Smooth muscle cell (in vitro differentiated cells): ENCODE results near the gene FRMD4A. TPM values are rescaled to one million over a fixed set of nuclear protein-coding genes. Genes with fewer than 3 reads are reported as not detected.

Experiments used
- DNase-seq: peaks from one replicate; lab custom pipeline; 2025; ENCODE audit not compliant: unreplicated experiment; lab: John Stamatoyannopoulos, UW
- H2AFZ ChIP-seq: fragments of 200-600 bp; sonication (generic); 2 replicates; pipeline ENCODE4 v1.6.0; 2016; ENCODE audit warnings: antibody characterized with exemption, low read depth, mild to moderate bottlenecking
- H3F3A ChIP-seq: fragments of 200-600 bp; sonication (generic); 2 replicates; pipeline ENCODE4 v1.6.0; 2017; ENCODE audit warnings: antibody characterized with exemption, low read depth
- H3K27ac ChIP-seq: fragments of 200-600 bp; sonication (generic); 2 replicates; pipeline ENCODE4 v1.5.1; 2016; ENCODE audit warnings: low read depth, mild to moderate bottlenecking
- H3K27me3 ChIP-seq: fragments of 200-600 bp; sonication (generic); 2 replicates; pipeline ENCODE4 v1.6.1; 2016; ENCODE audit warnings: low read depth, mild to moderate bottlenecking
- H3K36me3 ChIP-seq: fragments of 200-600 bp; sonication (generic); 2 replicates; pipeline ENCODE4 v1.5.1; 2016; ENCODE audit warnings: low read depth
- H3K4me1 ChIP-seq: fragments of 200-600 bp; sonication (generic); 2 replicates; pipeline ENCODE4 v1.5.1; 2016; ENCODE audit warnings: low read depth
- H3K4me2 ChIP-seq: fragments of 200-600 bp; sonication (generic); 2 replicates; pipeline ENCODE4 v1.6.0; 2016; ENCODE audit warnings: mild to moderate bottlenecking
- H3K4me3 ChIP-seq: fragments of 200-600 bp; sonication (generic); 2 replicates; pipeline ENCODE4 v1.5.1; 2016; ENCODE audit warnings: mild to moderate bottlenecking
- H3K79me2 ChIP-seq: fragments of 200-600 bp; sonication (generic); 2 replicates; pipeline ENCODE4 v1.6.0; 2016; ENCODE audit warnings: low read depth, mild to moderate bottlenecking
- H3K9ac ChIP-seq: fragments of 200-600 bp; sonication (generic); 2 replicates; pipeline ENCODE4 v1.6.0; 2016; ENCODE audit warnings: low read depth
- H3K9me3 ChIP-seq: fragments of 200-600 bp; sonication (generic); replicated peaks from 2 replicates; pipeline ENCODE4 v1.5.1; 2016; ENCODE audit warnings: low read depth
- H4K20me1 ChIP-seq: fragments of 200-600 bp; sonication (generic); 2 replicates; pipeline ENCODE4 v1.6.0; 2016; ENCODE audit warnings: low read depth
- WGBS: methylation state at CpG from one replicate; pipeline ENCODE4 v1.1.7; 2016; ENCODE audit warnings: low lambda C conversion rate; 5-methylcytosine and 5-hydroxymethylcytosine counted together
- polyA plus RNA-seq: library from polyadenylated mRNA; unstranded; fragments of >200 nt; fragmentation: Nextera tagmentation; extraction: Ambion mirVana; gene quantifications from 2 replicates; pipeline ENCODE4 v1.2.1, GENCODE V29; 2016
- small RNA-seq: library from RNA; depleted of rRNA; stranded (forward); fragments of <200 nt; gene quantifications from one replicate; pipeline ENCODE3, GENCODE V24; 2014
- total RNA-seq: library from RNA; depleted of rRNA; stranded (reverse); fragments of >200 nt; gene quantifications from 2 replicates; pipeline ENCODE4 v1.2.3, GENCODE V29; 2014
- TF ChIP-seq, protein P1 (sequence below): fragments of 200-600 bp; sonication (generic); IDR thresholded peaks from 2 replicates; pipeline ENCODE4 v1.5.1; 2017; ENCODE audit warnings: borderline replicate concordance, mild to moderate bottlenecking, antibody characterized with exemption; ENCODE audit not compliant: insufficient read depth, poor library complexity, severe bottlenecking

Gene FRMD4A
- total and polyA plus RNA-seq, 2 experiments from 2014 or later: 3.0 to 5.4 TPM

GRCh38 chr10:13604357-13605040 lies 726.2 kb downstream of the FRMD4A start:
- no peaks in the 10 kb centered on the region for H3F3A ChIP-seq
- H3K27ac ChIP-seq: no peak overlapping the region
- H2AFZ ChIP-seq: no peak overlapping the region
- H3K4me1 ChIP-seq: no peaks in the 10 kb centered on the region
- H3K79me2 ChIP-seq: no peaks in the 10 kb centered on the region
- no peak overlapping the region for H3K4me2 ChIP-seq
- TF ChIP-seq, protein P1, sequence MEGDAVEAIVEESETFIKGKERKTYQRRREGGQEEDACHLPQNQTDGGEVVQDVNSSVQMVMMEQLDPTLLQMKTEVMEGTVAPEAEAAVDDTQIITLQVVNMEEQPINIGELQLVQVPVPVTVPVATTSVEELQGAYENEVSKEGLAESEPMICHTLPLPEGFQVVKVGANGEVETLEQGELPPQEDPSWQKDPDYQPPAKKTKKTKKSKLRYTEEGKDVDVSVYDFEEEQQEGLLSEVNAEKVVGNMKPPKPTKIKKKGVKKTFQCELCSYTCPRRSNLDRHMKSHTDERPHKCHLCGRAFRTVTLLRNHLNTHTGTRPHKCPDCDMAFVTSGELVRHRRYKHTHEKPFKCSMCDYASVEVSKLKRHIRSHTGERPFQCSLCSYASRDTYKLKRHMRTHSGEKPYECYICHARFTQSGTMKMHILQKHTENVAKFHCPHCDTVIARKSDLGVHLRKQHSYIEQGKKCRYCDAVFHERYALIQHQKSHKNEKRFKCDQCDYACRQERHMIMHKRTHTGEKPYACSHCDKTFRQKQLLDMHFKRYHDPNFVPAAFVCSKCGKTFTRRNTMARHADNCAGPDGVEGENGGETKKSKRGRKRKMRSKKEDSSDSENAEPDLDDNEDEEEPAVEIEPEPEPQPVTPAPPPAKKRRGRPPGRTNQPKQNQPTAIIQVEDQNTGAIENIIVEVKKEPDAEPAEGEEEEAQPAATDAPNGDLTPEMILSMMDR: no peak
- WGBS: 94% methylated on average over 2 of the region's 2 CpGs
- no peak overlapping the region for H3K9ac ChIP-seq
- DNase-seq: no peak
- H3K27me3 ChIP-seq: no peaks in the 10 kb centered on the region
- no peaks in the 10 kb centered on the region for H4K20me1 ChIP-seq
- no peak overlapping the region for H3K4me3 ChIP-seq
- H3K36me3 ChIP-seq: peaks cover 11% of the 10 kb centered on the region
- H3K9me3 ChIP-seq: no peaks in the 10 kb centered on the region

GRCh38 chr10:13597909-13598308 lies 732.8 kb downstream of the FRMD4A start:
- peaks cover 3% of the 10 kb centered on the region for H3K36me3 ChIP-seq
- H4K20me1 ChIP-seq: peaks cover 39% of the 10 kb centered on the region
- H3K4me1 ChIP-seq: no peaks in the 10 kb centered on the region
- H3F3A ChIP-seq: no peaks in the 10 kb centered on the region
- no peak overlapping the region for H3K9ac ChIP-seq
- H2AFZ ChIP-seq: no peak overlapping the region
- H3K4me2 ChIP-seq: no peak overlapping the region
- H3K9me3 ChIP-seq: no peaks in the 10 kb centered on the region
- H3K27ac ChIP-seq: no peak overlapping the region
- peaks cover 9% of the 10 kb centered on the region for H3K79me2 ChIP-seq
- TF ChIP-seq, protein P1: no peak
- H3K27me3 ChIP-seq: no peaks in the 10 kb centered on the region
- DNase-seq: no peak
- WGBS: 96% methylated on average over 5 of the region's 5 CpGs
- no peak overlapping the region for H3K4me3 ChIP-seq

DNA sequence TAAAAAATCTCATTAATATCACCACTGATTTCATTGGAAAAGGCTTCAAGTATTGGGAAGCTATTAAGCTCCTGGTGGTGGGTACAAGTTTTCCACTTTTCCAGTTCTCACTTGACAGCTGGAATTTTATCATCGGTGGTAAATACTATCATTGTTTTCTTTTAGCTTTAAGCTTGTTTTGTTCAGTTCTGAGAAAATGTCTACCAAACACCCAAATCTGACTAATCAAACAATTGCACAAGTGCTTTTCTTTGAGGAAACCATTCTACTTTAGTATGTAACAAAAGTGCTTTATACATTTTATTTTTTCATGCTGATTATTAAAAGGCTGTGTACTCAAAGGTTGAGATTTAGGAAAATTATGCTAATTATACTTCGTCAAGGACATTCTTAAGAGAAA lies 736.1 kb downstream of the FRMD4A start:
- WGBS: 94% methylated on average over 2 of the region's 2 CpGs
- H3K36me3 ChIP-seq: peaks cover 3% of the 10 kb centered on the region
- DNase-seq: no peak
- H3F3A ChIP-seq: no peaks in the 10 kb centered on the region
- H3K79me2 ChIP-seq: peaks cover 26% of the 10 kb centered on the region
- H3K4me1 ChIP-seq: no peaks in the 10 kb centered on the region
- TF ChIP-seq, protein P1: no peak
- no peak overlapping the region for H3K27ac ChIP-seq
- H3K9me3 ChIP-seq: no peaks in the 10 kb centered on the region
- H3K27me3 ChIP-seq: no peaks in the 10 kb centered on the region
- peaks cover 65% of the 10 kb centered on the region for H4K20me1 ChIP-seq
- no peak overlapping the region for H3K4me2 ChIP-seq
- H3K4me3 ChIP-seq: no peak overlapping the region
- no peak overlapping the region for H3K9ac ChIP-seq
- no peak overlapping the region for H2AFZ ChIP-seq

Small RNAs within 50 kb of the gene (small RNA-seq; reads per million reads assigned to genes)
- gene RNA5SP301: not detected
